ENCODE results near the gene VPS26B.
"Not testable (repeated sequence)": the region's sequence is repeated elsewhere in the genome, so short reads cannot be mapped to it uniquely, and the experiment has no call there.

VPS26B gene

GRCh38 chr11:134223836-134224709 lies at the start of gene VPS26B, which contains the start of gene NCAPD3:
Gene VPS26B, plus strand, starts transcription at chr11:134224671. Its CDS starts 452 bp downstream, at chr11:134225123.
Gene NCAPD3, minus strand, starts transcription at chr11:134223967. Its CDS starts 41 bp downstream, at chr11:134223926.
- DNase-seq, result peak; percentile 94 to 96

GRCh38 chr11:134176284-134176683 lies 48.2 kb upstream of the VPS26B start:
- no peak for DNase-seq

- DNase-seq, result no peak
Observed at GRCh38 chr11:134178032-134178674, 46.3 kb upstream of the VPS26B start.

- no peak for DNase-seq
Observed at GRCh38 chr11:134181707-134182106, 42.8 kb upstream of the VPS26B start.

GRCh38 chr11:134188092-134188491 lies 36.4 kb upstream of the VPS26B start:
- not testable (repeated sequence) for DNase-seq

GRCh38 chr11:134196756-134197155 lies 27.7 kb upstream of the VPS26B start:
- no peak for DNase-seq

GRCh38 chr11:134199531-134199930 lies 24.9 kb upstream of the VPS26B start:
- DNase-seq, result no peak

GRCh38 chr11:134200688-134201087 lies 23.8 kb upstream of the VPS26B start:
- DNase-seq, result no peak

- no peak for DNase-seq
Observed at GRCh38 chr11:134202661-134203060, 21.8 kb upstream of the VPS26B start.

GRCh38 chr11:134205729-134206128 lies 18.7 kb upstream of the VPS26B start:
- DNase-seq, result no peak

- DNase-seq, result no peak
Observed at GRCh38 chr11:134206185-134206584, 18.3 kb upstream of the VPS26B start.

- peak; percentile 39 to 51 for DNase-seq
Observed at GRCh38 chr11:134207538-134208239, 16.8 kb upstream of the VPS26B start.

- DNase-seq, result no peak
Observed at GRCh38 chr11:134215836-134216235, 8.6 kb upstream of the VPS26B start.

GRCh38 chr11:134216816-134217215 lies 7.7 kb upstream of the VPS26B start:
- no peak for DNase-seq

GRCh38 chr11:134223121-134223520 lies 1.4 kb upstream of the VPS26B start:
- DNase-seq, result no peak

- peak; percentile 54 to 55 for DNase-seq
Observed at GRCh38 chr11:134224710-134225664, 516 bp downstream of the VPS26B start.

GRCh38 chr11:134226806-134227325 lies 2.4 kb downstream of the VPS26B start:
- DNase-seq, result no peak

GRCh38 chr11:134228625-134229024 lies 4.2 kb downstream of the VPS26B start:
- no peak for DNase-seq

GRCh38 chr11:134229126-134229790 lies 4.8 kb downstream of the VPS26B start:
- no peak for DNase-seq

- DNase-seq, result no peak
Observed at GRCh38 chr11:134230339-134230738, 5.9 kb downstream of the VPS26B start.

GRCh38 chr11:134231958-134232659 lies 7.6 kb downstream of the VPS26B start:
- no peak for DNase-seq
